DOHH2 (cell line): ENCODE measurements around the gene TEX10.

Experiments
- H3F3A ChIP-seq: fragments of 200-600 bp; sonication (generic), shearing (Covaris generic); 2 replicates; pipeline ENCODE4 v1.6.0; 2016; ENCODE audit warnings: antibody characterized with exemption, mild to moderate bottlenecking; ENCODE audit not compliant: control insufficient read depth, insufficient read depth
- H3K27ac ChIP-seq: fragments of 200-600 bp; sonication (generic); 2 replicates; pipeline ENCODE4 v1.5.1; 2014; ENCODE audit warnings: low read depth, mild to moderate bottlenecking, low read length, moderate library complexity
- H3K27me3 ChIP-seq: fragments of 200-600 bp; sonication (generic); 2 replicates; pipeline ENCODE4 v1.6.1; 2014; ENCODE audit warnings: mild to moderate bottlenecking, low read length, mixed read lengths; ENCODE audit not compliant: control insufficient read depth
- H3K36me3 ChIP-seq: fragments of 200-600 bp; sonication (generic); 2 replicates; pipeline ENCODE4 v1.6.1; 2014; ENCODE audit warnings: mild to moderate bottlenecking, low read length, moderate library complexity, mixed read lengths; ENCODE audit not compliant: control insufficient read depth
- H3K4me1 ChIP-seq: fragments of 200-600 bp; sonication (generic); 2 replicates; pipeline ENCODE4 v1.6.1; 2014; ENCODE audit warnings: mild to moderate bottlenecking, low read length, mixed read lengths; ENCODE audit not compliant: control insufficient read depth
- H3K4me2 ChIP-seq: fragments of 200-600 bp; sonication (generic); 2 replicates; pipeline ENCODE4 v1.6.0; 2014; ENCODE audit warnings: mild to moderate bottlenecking, low read length, moderate library complexity
- H3K4me3 ChIP-seq: fragments of 200-600 bp; sonication (generic); 2 replicates; pipeline ENCODE4 v1.5.1; 2014; ENCODE audit warnings: mild to moderate bottlenecking, low read length, mixed read lengths
- H3K79me2 ChIP-seq: fragments of 200-600 bp; sonication (generic); 2 replicates; pipeline ENCODE4 v1.6.1; 2014; ENCODE audit warnings: mild to moderate bottlenecking, low read length, mixed read lengths; ENCODE audit not compliant: control insufficient read depth
- H3K9me2 ChIP-seq: fragments of 200-600 bp; sonication (generic); replicated peaks from 2 replicates; pipeline ENCODE4 v1.6.1; 2014; ENCODE audit warnings: mild to moderate bottlenecking, low read length, mixed read lengths; ENCODE audit not compliant: control insufficient read depth
- H3K9me3 ChIP-seq: fragments of 200-600 bp; sonication (generic); 2 replicates; pipeline ENCODE4 v1.6.1; 2014; ENCODE audit warnings: antibody characterized with exemption, low read length, mixed read lengths; ENCODE audit not compliant: control insufficient read depth, insufficient read depth
- H4K20me1 ChIP-seq: fragments of 200-600 bp; sonication (generic); 2 replicates; pipeline ENCODE4 v1.6.0; 2014; ENCODE audit warnings: low read depth, mild to moderate bottlenecking, antibody characterized with exemption, low read length, moderate library complexity; ENCODE audit not compliant: control insufficient read depth, insufficient read depth
- EZH2phosphoT487 ChIP-seq: fragments of 200-600 bp; sonication (generic); IDR thresholded peaks from 2 replicates; pipeline ENCODE4 v1.6.1; 2017; ENCODE audit warnings: borderline replicate concordance, mild to moderate bottlenecking, antibody characterized with exemption, low read length, moderate library complexity, mixed read lengths
- TF ChIP-seq, protein P1 (sequence below): fragments of 200-600 bp; sonication (generic); IDR thresholded peaks from one replicate; pipeline ENCODE4 v1.5.1; 2014; ENCODE audit warnings: antibody characterized with exemption, mild to moderate bottlenecking, low read depth, low read length; ENCODE audit not compliant: poor library complexity, severe bottlenecking

Gene TEX10

DNA sequence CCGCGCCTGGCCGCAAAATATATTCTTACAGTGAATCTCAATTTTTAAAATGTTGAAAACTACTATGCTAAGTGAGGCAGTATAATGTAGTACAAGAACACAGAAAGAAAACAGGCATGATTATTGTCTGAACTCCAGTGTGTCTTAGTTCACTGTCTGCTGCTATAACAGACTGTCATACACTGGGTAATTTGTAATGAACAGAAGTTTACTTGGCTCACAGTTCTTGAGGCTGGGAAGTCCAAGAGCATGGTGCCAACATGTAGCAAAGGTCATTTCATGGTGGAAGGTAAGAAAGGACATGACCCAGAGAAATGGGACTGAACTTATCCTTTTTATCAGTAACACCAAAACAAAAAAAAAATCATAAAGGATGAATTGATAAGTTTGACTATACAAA lies 19.9 kb upstream of the TEX10 start:
- no peaks in the 10 kb centered on the region for H3K9me2 ChIP-seq
- H3K27ac ChIP-seq, result no peak overlapping the region
- no peaks in the 10 kb centered on the region for H3K36me3 ChIP-seq
- H3K4me1 ChIP-seq, result no peaks in the 10 kb centered on the region
- no peak for TF ChIP-seq EZH2phosphoT487
- TF ChIP-seq, protein P1, sequence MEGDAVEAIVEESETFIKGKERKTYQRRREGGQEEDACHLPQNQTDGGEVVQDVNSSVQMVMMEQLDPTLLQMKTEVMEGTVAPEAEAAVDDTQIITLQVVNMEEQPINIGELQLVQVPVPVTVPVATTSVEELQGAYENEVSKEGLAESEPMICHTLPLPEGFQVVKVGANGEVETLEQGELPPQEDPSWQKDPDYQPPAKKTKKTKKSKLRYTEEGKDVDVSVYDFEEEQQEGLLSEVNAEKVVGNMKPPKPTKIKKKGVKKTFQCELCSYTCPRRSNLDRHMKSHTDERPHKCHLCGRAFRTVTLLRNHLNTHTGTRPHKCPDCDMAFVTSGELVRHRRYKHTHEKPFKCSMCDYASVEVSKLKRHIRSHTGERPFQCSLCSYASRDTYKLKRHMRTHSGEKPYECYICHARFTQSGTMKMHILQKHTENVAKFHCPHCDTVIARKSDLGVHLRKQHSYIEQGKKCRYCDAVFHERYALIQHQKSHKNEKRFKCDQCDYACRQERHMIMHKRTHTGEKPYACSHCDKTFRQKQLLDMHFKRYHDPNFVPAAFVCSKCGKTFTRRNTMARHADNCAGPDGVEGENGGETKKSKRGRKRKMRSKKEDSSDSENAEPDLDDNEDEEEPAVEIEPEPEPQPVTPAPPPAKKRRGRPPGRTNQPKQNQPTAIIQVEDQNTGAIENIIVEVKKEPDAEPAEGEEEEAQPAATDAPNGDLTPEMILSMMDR, result no peak
- H3K4me3 ChIP-seq, result no peak overlapping the region
- no peak overlapping the region for H3K4me2 ChIP-seq
- no peaks in the 10 kb centered on the region; the same call in 1 of the 2 replicates for H3F3A ChIP-seq
- no peaks in the 10 kb centered on the region for H4K20me1 ChIP-seq
- peaks cover 9% of the 10 kb centered on the region; the same call in 1 of the 2 replicates for H3K9me3 ChIP-seq
- H3K27me3 ChIP-seq, result no peaks in the 10 kb centered on the region
- no peaks in the 10 kb centered on the region for H3K79me2 ChIP-seq

DNA sequence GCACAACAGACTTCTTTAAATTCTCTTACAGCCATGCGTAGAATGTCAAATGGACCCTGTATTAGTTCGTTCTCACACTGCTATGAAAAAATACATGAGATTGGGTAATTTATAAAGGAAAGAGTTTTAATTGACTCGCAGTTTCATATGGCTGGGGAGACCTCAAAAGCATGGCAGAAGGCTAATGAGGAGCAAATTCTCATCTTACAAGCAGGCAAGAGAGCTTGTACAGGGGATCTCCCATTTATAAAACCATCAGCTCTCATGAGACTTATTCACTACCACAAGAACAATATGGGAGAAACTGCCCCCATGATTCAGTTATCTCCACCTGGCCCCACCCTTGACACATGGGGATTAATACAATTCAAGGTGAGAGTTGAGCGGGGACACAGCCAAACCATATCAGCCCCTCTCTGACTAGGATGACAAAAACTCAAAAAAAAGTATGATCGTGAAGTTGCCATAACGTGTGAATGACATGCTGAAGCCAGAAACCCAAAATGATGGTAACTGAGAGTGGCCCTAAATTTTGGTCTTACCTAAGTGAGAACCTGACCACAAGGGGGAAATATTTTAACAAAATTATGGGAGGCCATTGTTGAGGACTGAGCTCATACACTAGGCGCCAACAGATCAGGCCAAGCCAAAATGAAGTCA lies 17.5 kb upstream of the TEX10 start:
- Histone ChIP-seq H3K9me3 (peaks cover 5% of the 10 kb centered on the region; the same call in 1 of the 2 replicates), H3K27me3 (no peaks in the 10 kb centered on the region), H3K79me2 (no peaks in the 10 kb centered on the region), H4K20me1 (no peaks in the 10 kb centered on the region), H3K36me3 (no peaks in the 10 kb centered on the region), H3F3A (no peaks in the 10 kb centered on the region; the same call in 1 of the 2 replicates), H3K27ac (no peak overlapping the region), H3K4me1 (no peaks in the 10 kb centered on the region), H3K9me2 (no peaks in the 10 kb centered on the region), H3K4me3 (no peak overlapping the region), H3K4me2 (no peak overlapping the region)
- TF ChIP-seq, protein P1, result no peak
- no peak for TF ChIP-seq EZH2phosphoT487

GRCh38 chr9:100368672-100369071 lies 15.9 kb upstream of the TEX10 start:
- Histone ChIP-seq H3K9me3 (peaks cover 5% of the 10 kb centered on the region; the same call in 1 of the 2 replicates), H4K20me1 (no peaks in the 10 kb centered on the region), H3K9me2 (no peaks in the 10 kb centered on the region), H3F3A (no peaks in the 10 kb centered on the region), H3K36me3 (no peaks in the 10 kb centered on the region), H3K4me3 (no peak overlapping the region), H3K4me2 (no peak overlapping the region), H3K79me2 (no peaks in the 10 kb centered on the region), H3K27me3 (no peaks in the 10 kb centered on the region), H3K4me1 (no peaks in the 10 kb centered on the region), H3K27ac (no peak overlapping the region)
- TF ChIP-seq EZH2phosphoT487, result no peak
- TF ChIP-seq, protein P1, result no peak
